IPS-18a (cell line): ENCODE measurements around the gene HPGDS.

Experiments used
- H3K27ac ChIP-seq: one replicate; pipeline ENCODE4 v1.5.1; 2013; ENCODE audit warnings: low read length
- H3K27me3 ChIP-seq: one replicate; pipeline ENCODE4 v1.6.1; 2013; ENCODE audit warnings: mild to moderate bottlenecking, low read length; ENCODE audit not compliant: control insufficient read depth, insufficient read depth
- H3K36me3 ChIP-seq: one replicate; pipeline ENCODE4 v1.6.1; 2013; ENCODE audit warnings: low read depth, low read length; ENCODE audit not compliant: control insufficient read depth
- H3K4me1 ChIP-seq: one replicate; pipeline ENCODE4 v1.6.1; 2013; ENCODE audit warnings: low read depth, low read length; ENCODE audit not compliant: control insufficient read depth
- H3K4me3 ChIP-seq: one replicate; pipeline ENCODE4 v1.5.1; 2013; ENCODE audit warnings: low read length
- H3K9ac ChIP-seq: one replicate; pipeline ENCODE4 v1.6.1; 2013; ENCODE audit warnings: mild to moderate bottlenecking, low read length, moderate library complexity
- H3K9me3 ChIP-seq: one replicate; pipeline ENCODE4 v1.6.1; 2013; ENCODE audit warnings: low read depth, low read length; ENCODE audit not compliant: control insufficient read depth

Gene HPGDS

GRCh38 chr4:94354474-94354896 is 11.8 kb upstream of the HPGDS start:
- no peaks in the 10 kb centered on the region for H3K36me3 ChIP-seq
- no peaks in the 10 kb centered on the region for H3K4me1 ChIP-seq
- H3K9ac ChIP-seq, result no peak overlapping the region
- no peaks in the 10 kb centered on the region for H3K9me3 ChIP-seq
- no peak overlapping the region for H3K4me3 ChIP-seq
- H3K27me3 ChIP-seq, result no peaks in the 10 kb centered on the region
- no peak overlapping the region for H3K27ac ChIP-seq

- Histone ChIP-seq H3K4me1 (no peaks in the 10 kb centered on the region), H3K4me3 (no peak overlapping the region)
Observed at GRCh38 chr4:94352996-94353395, 10.4 kb upstream of the HPGDS start.

GRCh38 chr4:94352163-94352562 is 9.5 kb upstream of the HPGDS start:
- Histone ChIP-seq H3K4me1 (no peaks in the 10 kb centered on the region), H3K9ac (no peak overlapping the region), H3K27ac (no peak overlapping the region), H3K4me3 (no peak overlapping the region), H3K36me3 (no peaks in the 10 kb centered on the region), H3K9me3 (no peaks in the 10 kb centered on the region), H3K27me3 (no peaks in the 10 kb centered on the region)

More at GRCh38 chr4:94352996-94353395, 10.4 kb upstream of the HPGDS start:
- H3K27ac ChIP-seq, result no peak overlapping the region
- H3K36me3 ChIP-seq, result no peaks in the 10 kb centered on the region
- no peaks in the 10 kb centered on the region for H3K9me3 ChIP-seq
- no peaks in the 10 kb centered on the region for H3K27me3 ChIP-seq
- no peak overlapping the region for H3K9ac ChIP-seq

GRCh38 chr4:94351319-94351718 is 8.7 kb upstream of the HPGDS start:
- no peaks in the 10 kb centered on the region for H3K9me3 ChIP-seq
- no peaks in the 10 kb centered on the region for H3K4me1 ChIP-seq
- H3K27ac ChIP-seq, result no peak overlapping the region
- H3K36me3 ChIP-seq, result no peaks in the 10 kb centered on the region
- no peaks in the 10 kb centered on the region for H3K27me3 ChIP-seq
- H3K9ac ChIP-seq, result no peak overlapping the region
- no peak overlapping the region for H3K4me3 ChIP-seq

GRCh38 chr4:94350095-94350494 is 7.5 kb upstream of the HPGDS start:
- Histone ChIP-seq H3K9ac (no peak overlapping the region), H3K27ac (no peak overlapping the region), H3K27me3 (no peaks in the 10 kb centered on the region), H3K4me3 (no peak overlapping the region), H3K9me3 (no peaks in the 10 kb centered on the region), H3K4me1 (no peaks in the 10 kb centered on the region), H3K36me3 (no peaks in the 10 kb centered on the region)

- Histone ChIP-seq H3K27me3 (no peaks in the 10 kb centered on the region), H3K36me3 (no peaks in the 10 kb centered on the region), H3K9ac (no peak overlapping the region)
Observed at GRCh38 chr4:94349193-94349592, 6.6 kb upstream of the HPGDS start.

GRCh38 chr4:94348666-94349065 is 6.0 kb upstream of the HPGDS start:
- H3K36me3 ChIP-seq, result no peaks in the 10 kb centered on the region
- H3K27ac ChIP-seq, result no peak overlapping the region
- no peak overlapping the region for H3K9ac ChIP-seq
- H3K4me3 ChIP-seq, result no peak overlapping the region
- H3K27me3 ChIP-seq, result no peaks in the 10 kb centered on the region
- H3K4me1 ChIP-seq, result no peaks in the 10 kb centered on the region
- H3K9me3 ChIP-seq, result no peaks in the 10 kb centered on the region

More at GRCh38 chr4:94349193-94349592, 6.6 kb upstream of the HPGDS start:
- Histone ChIP-seq H3K9me3 (no peaks in the 10 kb centered on the region), H3K4me1 (no peaks in the 10 kb centered on the region), H3K4me3 (no peak overlapping the region), H3K27ac (no peak overlapping the region)

- Histone ChIP-seq H3K36me3 (no peaks in the 10 kb centered on the region), H3K4me3 (no peak overlapping the region), H3K27me3 (no peaks in the 10 kb centered on the region), H3K27ac (no peak overlapping the region), H3K9me3 (no peaks in the 10 kb centered on the region), H3K4me1 (no peaks in the 10 kb centered on the region), H3K9ac (no peak overlapping the region)
Observed at GRCh38 chr4:94346541-94346940, 3.9 kb upstream of the HPGDS start.

- no peaks in the 10 kb centered on the region for H3K4me1 ChIP-seq
- no peaks in the 10 kb centered on the region for H3K27me3 ChIP-seq
- H3K36me3 ChIP-seq, result no peaks in the 10 kb centered on the region
Observed at GRCh38 chr4:94345969-94346368, 3.3 kb upstream of the HPGDS start.

GRCh38 chr4:94345266-94345665 is 2.6 kb upstream of the HPGDS start:
- Histone ChIP-seq H3K9me3 (no peaks in the 10 kb centered on the region), H3K4me1 (no peaks in the 10 kb centered on the region), H3K27ac (no peak overlapping the region), H3K27me3 (no peaks in the 10 kb centered on the region), H3K9ac (no peak overlapping the region), H3K36me3 (no peaks in the 10 kb centered on the region), H3K4me3 (no peak overlapping the region)

More at GRCh38 chr4:94345969-94346368, 3.3 kb upstream of the HPGDS start:
- no peak overlapping the region for H3K9ac ChIP-seq
- H3K4me3 ChIP-seq, result no peak overlapping the region
- no peak overlapping the region for H3K27ac ChIP-seq
- H3K9me3 ChIP-seq, result no peaks in the 10 kb centered on the region

GRCh38 chr4:94344457-94344856 is 1.8 kb upstream of the HPGDS start:
- H3K9ac ChIP-seq, result no peak overlapping the region
- no peaks in the 10 kb centered on the region for H3K36me3 ChIP-seq
- H3K4me3 ChIP-seq, result no peak overlapping the region
- no peak overlapping the region for H3K27ac ChIP-seq
- no peaks in the 10 kb centered on the region for H3K9me3 ChIP-seq
- H3K4me1 ChIP-seq, result no peaks in the 10 kb centered on the region
- no peaks in the 10 kb centered on the region for H3K27me3 ChIP-seq

GRCh38 chr4:94341481-94342370 is 910 bp downstream of the HPGDS start:
- Histone ChIP-seq H3K4me1 (no peaks in the 10 kb centered on the region), H3K9me3 (no peaks in the 10 kb centered on the region), H3K4me3 (no peak overlapping the region), H3K9ac (no peak overlapping the region), H3K27me3 (no peaks in the 10 kb centered on the region), H3K27ac (no peak overlapping the region), H3K36me3 (no peaks in the 10 kb centered on the region)
